Progenitor cell of endocrine pancreas (in vitro differentiated cells): ENCODE results near the gene OR2T2. TPM values are rescaled to one million over a fixed set of nuclear protein-coding genes. Genes with fewer than 3 reads are reported as not detected.
"Not testable (repeated sequence)": the region's sequence is repeated elsewhere in the genome, so short reads cannot be mapped to it uniquely, and the experiment has no call there.

ENCODE experiments used
- DNase-seq: peaks from one replicate; pipeline ENCODE4 v3.0.0; 2021; ENCODE audit warnings: low spot score; ENCODE audit not compliant: unreplicated experiment
- H3K27ac Mint-ChIP-seq: 2 replicates; pipeline ENCODE4 v1.8.0; 2021; ENCODE audit warnings: mild to moderate bottlenecking, moderate library complexity, mixed read lengths
- H3K27me3 Mint-ChIP-seq: 2 replicates; pipeline ENCODE4 v1.8.0; 2021; ENCODE audit warnings: mixed read lengths
- H3K36me3 Mint-ChIP-seq: 2 replicates; pipeline ENCODE4 v1.8.0; 2022; ENCODE audit warnings: mixed read lengths; ENCODE audit not compliant: insufficient read depth
- H3K4me1 Mint-ChIP-seq: 2 replicates; pipeline ENCODE4 v1.8.0; 2021; ENCODE audit warnings: low read depth, mixed read lengths
- H3K4me3 Mint-ChIP-seq: 2 replicates; pipeline ENCODE4 v1.8.0; 2021; ENCODE audit warnings: low read depth, mild to moderate bottlenecking, moderate library complexity, mixed read lengths
- H3K9me3 Mint-ChIP-seq: 2 replicates; pipeline ENCODE4 v1.8.0; 2021; ENCODE audit warnings: low read depth, mixed read lengths
- total RNA-seq: library from RNA; stranded (reverse); gene quantifications from 2 replicates; pipeline ENCODE4 v1.2.1, GENCODE V29; 2021

OR2T2 gene
- total RNA-seq, 1 donor from 2014 or later: not detected

DNA sequence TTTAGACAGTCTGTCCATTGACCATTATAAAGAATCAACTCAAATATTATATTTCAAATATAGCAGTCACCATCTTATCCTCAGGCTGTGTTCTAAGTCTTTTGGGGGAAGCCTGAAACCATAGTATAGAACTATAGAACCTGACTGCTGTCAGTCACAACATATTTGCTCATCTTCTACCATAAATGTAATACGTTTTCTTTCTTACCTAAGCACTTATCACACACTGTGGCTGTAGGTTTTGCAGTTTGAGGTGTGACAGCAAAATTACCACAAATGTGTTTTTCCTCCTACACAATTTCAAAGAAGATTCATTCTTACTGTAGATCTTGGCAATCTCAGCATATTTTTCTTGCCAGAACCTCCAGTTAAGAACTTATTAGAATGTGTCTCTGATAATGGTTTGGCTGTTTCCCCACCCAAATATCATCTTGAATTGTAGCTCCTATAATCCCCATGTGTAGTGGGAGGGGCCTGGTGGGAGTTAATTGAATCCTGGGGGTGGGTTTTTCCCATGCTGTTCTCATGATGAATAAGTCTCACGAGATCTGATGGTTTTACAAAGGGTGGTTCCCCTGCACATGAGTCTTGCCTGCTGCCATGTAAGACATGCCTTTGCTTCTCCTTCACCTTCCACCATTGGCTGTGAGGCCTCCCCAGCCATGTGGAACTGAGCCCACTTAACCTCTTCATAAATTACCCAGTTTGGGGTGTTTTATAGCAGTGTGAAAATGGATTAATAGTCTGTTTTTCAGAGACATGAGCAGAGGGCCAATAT is 2.7 kb upstream of the OR2T2 start:
- H3K4me1 Mint-ChIP-seq, H3K4me3 Mint-ChIP-seq, DNase-seq, H3K36me3 Mint-ChIP-seq, H3K27me3 Mint-ChIP-seq, H3K27ac Mint-ChIP-seq: not testable (repeated sequence)
- peaks cover 31% of the 10 kb centered on the region for H3K9me3 Mint-ChIP-seq

GRCh38 chr1:248444603-248445002 is 834 bp upstream of the OR2T2 start:
- not testable (repeated sequence) for H3K27ac Mint-ChIP-seq, DNase-seq, H3K36me3 Mint-ChIP-seq, H3K4me3 Mint-ChIP-seq, H3K27me3 Mint-ChIP-seq, H3K4me1 Mint-ChIP-seq
- H3K9me3 Mint-ChIP-seq: peaks cover 27% of the 10 kb centered on the region

GRCh38 chr1:248448409-248449074 is 3.1 kb downstream of the OR2T2 start:
- not testable (repeated sequence) for H3K27ac Mint-ChIP-seq, H3K4me1 Mint-ChIP-seq, DNase-seq, H3K36me3 Mint-ChIP-seq, H3K27me3 Mint-ChIP-seq, H3K4me3 Mint-ChIP-seq
- peaks cover 26% of the 10 kb centered on the region for H3K9me3 Mint-ChIP-seq

DNA sequence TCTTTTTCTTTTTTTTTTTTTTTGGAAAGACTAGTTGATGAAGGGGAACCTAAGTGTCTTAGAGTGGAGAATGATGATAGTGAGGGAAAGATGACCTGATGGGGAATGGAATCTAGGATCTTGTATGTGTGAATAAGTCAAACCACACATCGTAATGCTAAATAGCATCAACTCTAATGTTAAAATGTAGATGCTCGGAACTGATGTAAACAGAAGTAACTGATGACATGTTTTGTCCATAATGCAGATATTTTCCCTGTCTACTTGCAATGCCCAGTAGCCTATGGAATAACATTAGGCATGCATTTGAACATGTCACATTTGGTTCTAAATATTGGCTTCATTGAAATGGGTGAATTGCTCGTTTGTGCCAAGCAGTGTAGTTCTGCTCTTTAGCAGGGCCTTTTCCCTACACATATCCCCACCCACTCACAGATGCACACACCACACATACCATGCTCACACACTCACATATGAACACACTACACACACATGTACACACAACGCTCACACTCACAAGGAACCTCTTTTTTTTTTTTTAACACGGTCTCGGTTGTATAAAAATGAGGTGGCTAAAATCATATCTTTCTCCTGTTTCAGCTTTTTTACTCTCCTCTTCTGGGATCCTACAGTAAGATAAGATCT is 4.5 kb downstream of the OR2T2 start:
- DNase-seq, H3K36me3 Mint-ChIP-seq, H3K27me3 Mint-ChIP-seq, H3K4me3 Mint-ChIP-seq, H3K27ac Mint-ChIP-seq, H3K4me1 Mint-ChIP-seq: not testable (repeated sequence)
- H3K9me3 Mint-ChIP-seq: peaks cover 19% of the 10 kb centered on the region

DNA sequence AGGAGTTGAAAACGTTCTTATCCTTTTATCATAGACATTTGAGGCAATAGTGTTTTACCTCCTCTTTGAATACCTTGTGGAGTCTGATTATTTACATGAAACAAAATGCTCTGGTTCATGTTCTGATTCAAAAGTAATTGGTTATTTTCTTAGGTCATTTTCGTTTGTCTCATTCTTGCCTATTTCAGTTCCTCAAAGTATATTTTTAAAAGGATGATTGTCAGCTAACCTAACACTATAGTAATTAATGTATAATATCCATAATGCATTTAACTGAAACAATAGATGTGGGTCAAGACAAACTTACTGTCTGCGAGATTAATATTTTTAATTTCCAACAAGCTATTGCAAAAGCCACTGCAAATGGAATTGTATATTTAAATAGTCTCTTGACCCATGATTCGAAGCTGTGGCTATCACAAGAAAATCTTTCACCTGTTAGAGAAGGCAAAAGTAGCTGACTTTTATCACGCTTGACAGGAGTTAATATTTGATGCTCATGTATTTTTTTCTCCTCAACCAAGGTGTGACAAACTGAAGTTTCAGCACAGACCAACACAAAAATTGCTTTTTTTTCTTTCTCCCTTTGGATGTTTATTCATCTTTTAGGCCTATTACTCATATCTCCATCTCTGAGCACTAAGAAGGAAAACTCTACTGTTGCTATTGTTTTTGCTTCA is 5.2 kb downstream of the OR2T2 start:
- H3K4me1 Mint-ChIP-seq, H3K36me3 Mint-ChIP-seq, H3K27ac Mint-ChIP-seq, DNase-seq, H3K27me3 Mint-ChIP-seq, H3K4me3 Mint-ChIP-seq: not testable (repeated sequence)
- peaks cover 16% of the 10 kb centered on the region for H3K9me3 Mint-ChIP-seq

DNA sequence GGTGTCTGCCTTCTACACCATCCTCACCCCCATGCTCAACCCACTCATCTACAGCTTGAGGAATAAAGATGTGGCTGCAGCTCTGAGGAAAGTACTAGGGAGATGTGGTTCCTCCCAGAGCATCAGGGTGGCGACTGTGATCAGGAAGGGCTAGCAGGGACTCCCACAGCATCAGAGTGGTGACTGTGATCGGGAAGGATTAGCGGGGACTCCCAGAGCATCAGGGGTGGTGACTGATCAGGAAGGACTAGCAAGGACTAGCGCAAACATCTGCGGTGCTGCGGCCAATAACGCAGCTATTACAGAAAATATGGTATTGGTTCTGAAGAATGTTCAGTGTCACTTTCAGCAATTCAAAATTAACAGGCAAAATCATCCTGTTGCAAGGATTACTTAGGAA is 8.2 kb downstream of the OR2T2 start:
- H3K27me3 Mint-ChIP-seq, H3K4me1 Mint-ChIP-seq, H3K4me3 Mint-ChIP-seq, H3K36me3 Mint-ChIP-seq, DNase-seq, H3K9me3 Mint-ChIP-seq, H3K27ac Mint-ChIP-seq: not testable (repeated sequence)

DNA sequence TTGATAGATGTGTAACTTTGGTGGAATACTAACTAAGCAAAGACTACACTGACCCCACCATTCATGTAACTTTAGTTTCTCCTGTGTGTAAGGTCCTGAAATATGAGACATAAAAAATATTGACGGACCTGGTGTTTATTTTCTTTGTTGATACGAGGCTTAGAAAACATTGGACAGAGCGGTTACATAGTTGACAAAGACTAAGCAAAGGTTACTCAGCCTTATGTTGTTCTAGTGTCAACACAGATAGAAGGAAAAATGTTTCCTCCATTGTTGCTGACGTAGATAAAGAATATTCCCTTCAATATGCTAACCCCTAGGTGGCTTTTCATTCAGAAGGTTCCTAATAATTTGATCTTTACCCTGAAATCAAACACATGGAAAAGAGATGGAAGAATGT is 9.6 kb downstream of the OR2T2 start:
- DNase-seq, H3K4me1 Mint-ChIP-seq, H3K36me3 Mint-ChIP-seq, H3K4me3 Mint-ChIP-seq, H3K27me3 Mint-ChIP-seq, H3K27ac Mint-ChIP-seq: not testable (repeated sequence)
- peaks cover 17% of the 10 kb centered on the region for H3K9me3 Mint-ChIP-seq

- H3K9me3 Mint-ChIP-seq: peaks cover 27% of the 10 kb centered on the region
- H3K27me3 Mint-ChIP-seq, DNase-seq, H3K4me1 Mint-ChIP-seq, H3K36me3 Mint-ChIP-seq, H3K27ac Mint-ChIP-seq, H3K4me3 Mint-ChIP-seq: not testable (repeated sequence)
Measured at GRCh38 chr1:248456635-248457034, 11.2 kb downstream of the OR2T2 start.

- not testable (repeated sequence) for H3K27me3 Mint-ChIP-seq, H3K4me3 Mint-ChIP-seq, DNase-seq, H3K27ac Mint-ChIP-seq, H3K36me3 Mint-ChIP-seq, H3K4me1 Mint-ChIP-seq
- H3K9me3 Mint-ChIP-seq: peaks cover 40% of the 10 kb centered on the region
Measured at GRCh38 chr1:248459117-248459516, 13.7 kb downstream of the OR2T2 start.
